Measurements from ENCODE around the gene POP4.

- no peak for TF ChIP-seq CTCF (IDR thresholded peaks at IDR 0.05)
- TF ChIP-seq POLR2A (IDR thresholded peaks at IDR 0.05) = no peak
These were observed 24.7 kb upstream of the POP4 start for GRCh38 chr19:29581398-29581797.
